K562 (cell line): ENCODE data around the gene EXOC6. TPM values are rescaled to one million over a fixed set of nuclear protein-coding genes. Genes with fewer than 3 reads are reported as not detected.

ENCODE experiments used
- NFRKB ChIP-seq: fragments of 450-650 bp; IDR thresholded peaks from 2 replicates; pipeline ENCODE4 v1.6.1; 2016; ENCODE audit warnings: low read depth
- NR2C2 ChIP-seq, 2 experiments: fragments of 200-800 bp in 1 of 2; sonication (Bioruptor generic) in 1 of 2; sonication (generic) in 1 of 2; formaldehyde crosslinking in 1 of 2; IDR thresholded peaks; 2 replicates each; pipeline versions ENCODE4 v1.6.1 to v1.8.0; 2016 to 2022; ENCODE audit warnings: mild to moderate bottlenecking in 1 of 2, missing compliant biosample characterization in 1 of 2, missing genetic modification characterization in 1 of 2, missing genetic modification reagents in 1 of 2
- PBX2 ChIP-seq, 2 experiments: IDR thresholded peaks in 1 of 2; conservative IDR thresholded peaks in 1 of 2; 2 replicates each; pipeline ENCODE4 v1.6.1; 2016; ENCODE audit warnings: low read depth in 2 of 2, mild to moderate bottlenecking in 1 of 2, missing compliant biosample characterization in 1 of 2, missing genetic modification characterization in 1 of 2, moderate library complexity in 1 of 2
- TAF1 ChIP-seq: IDR thresholded peaks from 2 replicates; pipeline ENCODE4 v1.6.1; 2011; ENCODE audit warnings: mild to moderate bottlenecking, low read length, moderate library complexity; ENCODE audit not compliant: insufficient read depth, control insufficient read depth, severe bottlenecking; ENCODE audit errors: extremely low read depth
- ZBTB17 ChIP-seq: fragments of 450-650 bp; formaldehyde crosslinking; IDR thresholded peaks from 2 replicates; pipeline ENCODE4 v1.4.0; 2020; ENCODE audit warnings: mild to moderate bottlenecking
- ZBTB40 ChIP-seq, 2 experiments: fragments of 450-650 bp in 1 of 2; sonication (generic) in 1 of 2; formaldehyde crosslinking in 1 of 2; IDR thresholded peaks; 2 replicates each; pipeline versions ENCODE4 v1.7.1 to v1.9.0; 2016 to 2022; ENCODE audit warnings: inconsistent platforms in 1 of 2, mild to moderate bottlenecking in 1 of 2, missing genetic modification reagents in 1 of 2
- ZNF592 ChIP-seq: fragments of 450-650 bp; IDR thresholded peaks from 2 replicates; pipeline ENCODE4 v1.6.1; 2017; ENCODE audit warnings: antibody characterized with exemption, mild to moderate bottlenecking
- polyA plus RNA-seq, 8 experiments: library from polyadenylated mRNA; depleted of rRNA in 4 of 8; stranded (reverse) in 5 of 8; unstranded in 3 of 8; fragments of >200 nt; fragmentation: Nextera tagmentation in 2 of 8; fragmentation: Illumina TruSeq in 1 of 8; extraction: Ambion mirVana in 2 of 8; extraction: Trizol in 1 of 8; gene quantifications; 2 replicates each; pipeline versions ENCODE4 v1.2.1 to v1.2.3, GENCODE V29; 2011 to 2014; ENCODE audit warnings: inconsistent platforms in 1 of 8, missing spikeins in 1 of 8
- total RNA-seq, 7 experiments: library from RNA; depleted of rRNA in 6 of 7; stranded (reverse); fragments of >200 nt in 6 of 7; fragmentation: Illumina TruSeq in 2 of 7; extraction: Trizol in 2 of 7; gene quantifications; 2 replicates each; pipeline versions ENCODE4 v1.2.1 to v1.2.3, GENCODE V29; 2011 to 2021; ENCODE audit warnings: low replicate concordance in 1 of 7

The EXOC6 gene
- total and polyA plus RNA-seq, 9 of the 15 experiments (the other 6 are each of a cell fraction or from before 2014, with no cell fraction given) = 13.9 to 42.8 (median 24.9) TPM

- TF ChIP-seq ZBTB40 (IDR thresholded peaks at IDR 0.05) (peak; percentile 51; the same call in 1 of the 2 replicates), ZBTB40 (CRISPR knock-in tag; IDR thresholded peaks at IDR 0.05) (no peak), ZBTB17 (0 out of 2 replicates have a peak, but pooled peaks have one; percentile 10), PBX2 (CRISPR knock-in tag; IDR thresholded peaks at IDR 0.05; ENCODE audit: low read depth) (no peak), PBX2 (tag; conservative IDR thresholded peaks at IDR 0.05; ENCODE audit: low read depth) (0 out of 2 replicates have a peak, but pooled peaks have one; percentile 20), NR2C2 (CRISPR knock-in tag; IDR thresholded peaks at IDR 0.05) (no peak), NR2C2 (tag; IDR thresholded peaks at IDR 0.05) (peak; percentile 68), NFRKB (peak; percentile 74), ZNF592 (peak; percentile 66; the same call in 1 of the 2 replicates), TAF1 (peak; percentile 71)
These were observed 17.6 kb upstream of the EXOC6 start (continued) for GRCh38 chr10:92830478-92831389.
